ENCODE results near the gene KMT2D. TPM values are rescaled to one million over a fixed set of nuclear protein-coding genes. Genes with fewer than 3 reads are reported as not detected.

Gene KMT2D
- polyA plus RNA-seq, 4 donors: 33.9 to 60.7 (median 44.0) TPM

- DNase-seq (ENCODE audit: low read depth in 4 of 4, low spot score in 3 of 4): no peak
Observed at GRCh38 chr12:49054096-49054495, 6.5 kb downstream of the KMT2D start.

GRCh38 chr12:49052451-49053208, 8.0 kb downstream of the KMT2D start:
- DNase-seq (ENCODE audit: low read depth in 4 of 4, low spot score in 3 of 4): no peak

- DNase-seq (ENCODE audit: low read depth in 4 of 4, low spot score in 3 of 4): no peak
Observed at GRCh38 chr12:49051777-49052438, 8.7 kb downstream of the KMT2D start.

GRCh38 chr12:49051373-49051764, 9.2 kb downstream of the KMT2D start:
- DNase-seq (ENCODE audit: low read depth in 4 of 4, low spot score in 3 of 4): no peak

GRCh38 chr12:49050507-49051372, 9.9 kb downstream of the KMT2D start:
- no peak for DNase-seq (ENCODE audit: low read depth in 4 of 4, low spot score in 3 of 4)

GRCh38 chr12:49049566-49050224, 10.9 kb downstream of the KMT2D start:
- no peak for DNase-seq (ENCODE audit: low read depth in 4 of 4, low spot score in 3 of 4)

- DNase-seq (ENCODE audit: low read depth in 4 of 4, low spot score in 3 of 4): no peak
Observed at GRCh38 chr12:49048953-49049352, 11.6 kb downstream of the KMT2D start.

GRCh38 chr12:49046129-49046895, 14.3 kb downstream of the KMT2D start:
- no peak for DNase-seq (ENCODE audit: low read depth in 4 of 4, low spot score in 3 of 4)

GRCh38 chr12:49044660-49045059, 15.9 kb downstream of the KMT2D start:
- DNase-seq (ENCODE audit: low read depth in 4 of 4, low spot score in 3 of 4): no peak

- DNase-seq (ENCODE audit: low read depth in 4 of 4, low spot score in 3 of 4): no peak
Observed at GRCh38 chr12:49043856-49044258, 16.7 kb downstream of the KMT2D start.

GRCh38 chr12:49043241-49043640, 17.4 kb downstream of the KMT2D start:
- no peak for DNase-seq (ENCODE audit: low read depth in 4 of 4, low spot score in 3 of 4)

GRCh38 chr12:49041881-49042484, 18.6 kb downstream of the KMT2D start:
- no peak for DNase-seq (ENCODE audit: low read depth in 4 of 4, low spot score in 3 of 4)

GRCh38 chr12:49041036-49041880, 19.3 kb downstream of the KMT2D start:
- DNase-seq (ENCODE audit: low read depth in 4 of 4, low spot score in 3 of 4): no peak

GRCh38 chr12:49040364-49040855, 20.2 kb downstream of the KMT2D start:
- no peak for DNase-seq (ENCODE audit: low read depth in 4 of 4, low spot score in 3 of 4)

GRCh38 chr12:49039421-49040363, 20.9 kb downstream of the KMT2D start:
- no peak for DNase-seq (ENCODE audit: low read depth in 4 of 4, low spot score in 3 of 4)

- DNase-seq (ENCODE audit: low read depth in 4 of 4, low spot score in 3 of 4): no peak
Observed at GRCh38 chr12:49038291-49038955, 22.2 kb downstream of the KMT2D start.

GRCh38 chr12:49037947-49038237, 22.7 kb downstream of the KMT2D start:
- no peak for DNase-seq (ENCODE audit: low read depth in 4 of 4, low spot score in 3 of 4)

Measured in left renal pelvis (tissue), 4 donors.